Ureter (tissue), 1 donor: ENCODE data around the gene ELMO1. TPM values are rescaled to one million over a fixed set of nuclear protein-coding genes. Genes with fewer than 3 reads are reported as not detected.

Source experiments
- total RNA-seq: library from RNA; stranded (reverse); gene quantifications from one replicate; pipeline ENCODE4 v1.2.4, GENCODE V29; 2023
- donor health status: DM: yes; HTN: yes; CAD: no.

Gene ELMO1
- total RNA-seq, 1 donor from 2014 or later, result 51.9 TPM

Other genes starting within 250 kb of the ELMO1 start
- gene GPR141, start 234.9 kb upstream of the ELMO1 start, total RNA-seq, result 0.81 TPM